SK-N-SH (cell line): ENCODE results near the gene APBB1IP. TPM values are rescaled to one million over a fixed set of nuclear protein-coding genes. Genes with fewer than 3 reads are reported as not detected.
A peak's percentile ranks its signal among the peaks of the same experiment; 100 is the strongest.

ENCODE experiments used
- CTCF ChIA-PET: fragments of 300-600, 350-600 bp; formaldehyde crosslinking; extraction: SDS; loops from one replicate; lab custom pipeline; 2021; lab: Yijun Ruan, JAX
- POLR2A ChIA-PET: fragments of 350-600 bp; sonication (Branson Sonifier 250); formaldehyde crosslinking; extraction: SDS; loops from one replicate; lab custom pipeline; 2020; ENCODE audit warnings: antibody characterized with exemption, inconsistent platforms; lab: Yijun Ruan, JAX
- DNase-seq: peaks from one replicate; pipeline ENCODE4 v3.0.0; 2012
- H2AFZ ChIP-seq: fragments of 200-600 bp; sonication (generic); 2 replicates; pipeline ENCODE4 v1.8.1; 2016; ENCODE audit warnings: antibody characterized with exemption, mild to moderate bottlenecking, low read depth
- H3F3A ChIP-seq: fragments of 200-600 bp; sonication (generic); replicated peaks from 2 replicates; pipeline ENCODE3; 2016; ENCODE audit warnings: antibody characterized with exemption, mild to moderate bottlenecking; ENCODE audit not compliant: insufficient read depth
- H3K27ac ChIP-seq, 2 experiments: fragments of 200-500 bp in 1 of 2; fragments of 200-600 bp in 1 of 2; sonication (Bioruptor generic) in 1 of 2; sonication (generic), shearing (Covaris generic) in 1 of 2; 2 replicates each; pipeline versions ENCODE4 v1.5.1 to v1.6.1; 2014 to 2016; ENCODE audit warnings: low read depth in 2 of 2, inconsistent platforms in 1 of 2, low read length in 1 of 2, mild to moderate bottlenecking in 1 of 2, mixed read lengths in 1 of 2
- H3K27me3 ChIP-seq: fragments of 200-600 bp; sonication (generic), shearing (Covaris generic); 2 replicates; pipeline ENCODE4 v1.6.1; 2016; ENCODE audit warnings: mixed run types; ENCODE audit not compliant: insufficient read depth
- H3K36me3 ChIP-seq, 2 experiments: fragments of 200-500 bp in 1 of 2; fragments of 200-600 bp in 1 of 2; sonication (Bioruptor generic) in 1 of 2; sonication (generic) in 1 of 2; replicated peaks in 1 of 2; 2 replicates each; pipeline versions ENCODE3 to v1.5.1; 2014 to 2016; ENCODE audit warnings: low read length in 1 of 2, mild to moderate bottlenecking in 1 of 2; ENCODE audit not compliant: insufficient read depth in 2 of 2, control insufficient read depth in 1 of 2
- H3K4me1 ChIP-seq, 2 experiments: fragments of 200-500 bp in 1 of 2; fragments of 200-600 bp in 1 of 2; sonication (Bioruptor generic) in 1 of 2; sonication (generic), shearing (Covaris generic) in 1 of 2; 2 replicates each; pipeline versions ENCODE4 v1.5.1 to v1.6.1; 2014 to 2016; ENCODE audit warnings: low read depth in 1 of 2, low read length in 1 of 2, mixed run types in 1 of 2; ENCODE audit not compliant: insufficient read depth in 2 of 2, control insufficient read depth in 1 of 2
- H3K4me2 ChIP-seq: fragments of 200-600 bp; sonication (generic), shearing (Covaris generic); 2 replicates; pipeline ENCODE4 v1.6.1; 2017; ENCODE audit warnings: mixed run types
- H3K4me3 ChIP-seq, 2 experiments: fragments of 200-500 bp in 1 of 2; fragments of 200-600 bp in 1 of 2; sonication (Bioruptor generic) in 1 of 2; sonication (generic), shearing (Covaris generic) in 1 of 2; 2 replicates each; pipeline versions ENCODE4 v1.5.1 to v1.8.1; 2014 to 2016; ENCODE audit warnings: low read depth in 2 of 2, inconsistent platforms in 1 of 2, low read length in 1 of 2, mild to moderate bottlenecking in 1 of 2, mixed read lengths in 1 of 2, moderate library complexity in 1 of 2
- H3K79me2 ChIP-seq: fragments of 200-600 bp; sonication (generic); 2 replicates; pipeline ENCODE4 v1.8.1; 2017; ENCODE audit warnings: mild to moderate bottlenecking; ENCODE audit not compliant: insufficient read depth
- H3K9ac ChIP-seq: fragments of 200-600 bp; sonication (generic); 2 replicates; pipeline ENCODE4 v1.6.1; 2017; ENCODE audit warnings: mixed run types
- H3K9me2 ChIP-seq: fragments of 200-600 bp; sonication (generic); 2 replicates; pipeline ENCODE4 v1.6.1; 2017; ENCODE audit warnings: mixed run types
- H3K9me3 ChIP-seq: fragments of 200-600 bp; sonication (generic); 2 replicates; pipeline ENCODE4 v1.6.1; 2017; ENCODE audit warnings: mixed run types, mild to moderate bottlenecking, moderate library complexity
- H4K20me1 ChIP-seq: fragments of 200-600 bp; sonication (generic); 2 replicates; pipeline ENCODE4 v1.6.1; 2017; ENCODE audit warnings: mild to moderate bottlenecking, mixed run types; ENCODE audit not compliant: insufficient read depth
- CTCF ChIP-seq: fragments of 200-600 bp; sonication (generic); IDR thresholded peaks from 2 replicates; pipeline ENCODE4 v1.6.1; 2017; ENCODE audit warnings: antibody characterized with exemption, mild to moderate bottlenecking, moderate library complexity
- EP300 ChIP-seq, 2 experiments: IDR thresholded peaks; 2 replicates each; pipeline versions ENCODE4 v1.4.0 to v1.6.1; 2012; ENCODE audit warnings: borderline replicate concordance in 1 of 2, low read depth in 1 of 2, low read length in 1 of 2
- FOSL2 ChIP-seq: IDR thresholded peaks from 2 replicates; pipeline ENCODE4 v1.4.0; 2012; ENCODE audit warnings: low read depth, mild to moderate bottlenecking, moderate library complexity, borderline replicate concordance
- FOXM1 ChIP-seq: IDR thresholded peaks from 2 replicates; pipeline ENCODE4 v1.4.0; 2012; ENCODE audit warnings: low read depth, mild to moderate bottlenecking
- GABPA ChIP-seq: IDR thresholded peaks from 2 replicates; pipeline ENCODE4 v1.4.0; 2012; ENCODE audit warnings: low read depth, mild to moderate bottlenecking
- GATA2 ChIP-seq: sonication (generic); formaldehyde crosslinking; IDR thresholded peaks from 2 replicates; pipeline ENCODE4 v1.5.0; 2020; ENCODE audit warnings: mild to moderate bottlenecking, missing genetic modification reagents
- JUND ChIP-seq: IDR thresholded peaks from 2 replicates; pipeline ENCODE4 v1.4.0; 2012
- MXI1 ChIP-seq: IDR thresholded peaks from 2 replicates; pipeline ENCODE4 v1.6.1; 2012; ENCODE audit warnings: mild to moderate bottlenecking, low read depth, low read length, improper control_type of control experiment
- NRF1 ChIP-seq: IDR thresholded peaks from 2 replicates; pipeline ENCODE4 v1.6.1; 2012; ENCODE audit warnings: low read depth, mild to moderate bottlenecking, low read length
- RAD21 ChIP-seq: IDR thresholded peaks from 2 replicates; pipeline ENCODE4 v1.6.1; 2012; ENCODE audit warnings: mild to moderate bottlenecking, low read length
- RXRA ChIP-seq: IDR thresholded peaks from 2 replicates; pipeline ENCODE4 v1.4.0; 2012; ENCODE audit warnings: low read depth, mild to moderate bottlenecking, borderline replicate concordance
- SMC3 ChIP-seq: IDR thresholded peaks from 2 replicates; pipeline ENCODE4 v1.6.1; 2012; ENCODE audit warnings: low read depth, low read length, improper control_type of control experiment
- TAF1 ChIP-seq: IDR thresholded peaks from 2 replicates; pipeline ENCODE4 v1.6.1; 2012; ENCODE audit warnings: low read depth, mild to moderate bottlenecking, low read length, moderate library complexity, borderline replicate concordance
- TCF12 ChIP-seq: IDR thresholded peaks from 2 replicates; pipeline ENCODE4 v1.4.0; 2012
- YY1 ChIP-seq: IDR thresholded peaks from 2 replicates; pipeline ENCODE4 v1.4.0; 2012; ENCODE audit warnings: low read depth, mild to moderate bottlenecking
- WGBS: methylation state at CpG from one replicate; pipeline ENCODE4 v1.1.6; 2017; ENCODE audit warnings: low lambda C conversion rate; 5-methylcytosine and 5-hydroxymethylcytosine counted together
- polyA plus RNA-seq, 3 experiments: library from polyadenylated mRNA; depleted of rRNA; stranded (reverse); fragments of >200 nt; gene quantifications; 2 replicates each; pipeline ENCODE4 v1.2.3, GENCODE V29; 2012

The APBB1IP gene
- polyA plus RNA-seq, 1 of the 3 experiments (the other 2 are of a cell fraction), result not detected

GRCh38 chr10:26555719-26556368, 117.7 kb downstream of the APBB1IP start:
- no peak for DNase-seq
- no peaks in the 10 kb centered on the region for H3F3A ChIP-seq
- H3K9me2 ChIP-seq, result no peaks in the 10 kb centered on the region
- no peak overlapping the region for H3K27ac ChIP-seq
- H3K4me3 ChIP-seq, result no peak overlapping the region
- TF ChIP-seq EP300 (IDR thresholded peaks at IDR 0.05; ENCODE audit: borderline replicate concordance in 1 of 2, low read depth in 1 of 2, low read length in 1 of 2), result no peak
- TF ChIP-seq GABPA, result no peak
- no peak for TF ChIP-seq FOXM1
- no peak for TF ChIP-seq JUND
- no peak for TF ChIP-seq TAF1
- TF ChIP-seq YY1, result no peak
- no peak for TF ChIP-seq GATA2
- no peak for TF ChIP-seq NRF1
- no peak for TF ChIP-seq SMC3
- TF ChIP-seq MXI1, result no peak
- TF ChIP-seq TCF12, result no peak
- H3K36me3 ChIP-seq, result no peaks in the 10 kb centered on the region
- H3K79me2 ChIP-seq, result no peaks in the 10 kb centered on the region
- POLR2A ChIA-PET, result no interaction called here
- CTCF ChIA-PET, result interaction anchor here (0.6 to 4.9 kb wide), 7 partner anchors 221 to 1205 kb away, joined by 3 to 31 read pairs (median 4); no protein-coding TSS in a partner anchor
- WGBS, result 5% methylated on average over 8 of the region's 8 CpGs
- H3K27me3 ChIP-seq, result no peaks in the 10 kb centered on the region; the same call in 1 of the 2 replicates
- H3K4me1 ChIP-seq, result no peaks in the 10 kb centered on the region
- no peak overlapping the region for H2AFZ ChIP-seq
- no peak overlapping the region for H3K4me2 ChIP-seq
- H3K9ac ChIP-seq, result no peak overlapping the region
- H3K9me3 ChIP-seq, result no peaks in the 10 kb centered on the region
- H4K20me1 ChIP-seq, result no peaks in the 10 kb centered on the region

DNA sequence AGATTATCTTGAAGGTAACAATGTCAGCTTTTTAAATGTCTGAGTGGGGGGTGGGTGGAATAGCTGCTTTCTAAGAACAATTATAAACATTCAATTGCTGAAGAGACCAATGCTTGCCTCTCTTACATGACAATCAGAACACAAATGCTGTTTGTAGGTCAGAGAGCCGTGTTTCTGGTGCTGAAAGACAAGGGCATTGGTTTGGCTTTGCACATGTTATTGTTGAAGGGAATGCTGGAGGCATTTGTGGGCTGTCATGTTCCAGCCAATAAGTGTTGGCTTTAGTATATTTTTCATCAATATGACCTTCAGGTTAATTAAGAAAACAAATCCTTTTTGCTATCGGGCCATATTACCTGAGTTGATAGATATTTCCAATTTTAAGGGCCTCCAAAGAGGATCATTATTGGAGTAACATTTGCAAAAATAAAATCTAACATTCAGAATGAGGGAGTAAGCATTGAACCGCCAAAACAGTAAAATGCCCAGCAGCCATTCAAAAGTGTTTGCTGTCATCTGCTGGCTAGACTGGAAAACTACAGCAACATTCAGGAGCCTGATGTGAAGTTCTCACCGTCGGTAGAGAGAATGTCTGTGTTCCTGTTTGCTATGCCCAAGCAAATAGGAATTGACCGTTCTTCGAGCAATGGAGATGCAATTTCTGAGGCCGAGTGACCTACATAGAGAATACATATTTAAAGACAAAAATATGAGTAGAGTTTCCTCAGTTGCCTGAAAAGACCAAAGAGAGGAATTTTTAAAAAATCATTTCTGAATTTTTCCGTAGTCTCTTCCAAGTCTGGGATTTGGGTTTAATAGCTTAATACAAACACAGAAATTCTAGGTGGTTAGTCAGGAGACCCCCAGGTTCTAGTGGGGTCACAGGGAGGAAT, 118.9 kb downstream of the APBB1IP start:
- no peak overlapping the region for H3K27ac ChIP-seq
- H3K4me3 ChIP-seq, result peak overlapping the region in 1 of 2 experiments; percentile 38; a peak in 1 of 4 replicates
- no peak overlapping the region for H3K9ac ChIP-seq
- DNase-seq, result peak; percentile 61
- H3K4me1 ChIP-seq, result no peaks in the 10 kb centered on the region
- no peaks in the 10 kb centered on the region for H3K9me3 ChIP-seq
- peak overlapping the region; percentile 61; the same call in 1 of the 2 replicates for H3K4me2 ChIP-seq
- no peaks in the 10 kb centered on the region; the same call in 1 of the 2 replicates for H3K27me3 ChIP-seq
- no peaks in the 10 kb centered on the region for H4K20me1 ChIP-seq
- WGBS, result 7% methylated on average over 9 of the region's 9 CpGs
- H3K9me2 ChIP-seq, result no peaks in the 10 kb centered on the region
- TF ChIP-seq TAF1 (no peak), RXRA (no peak), FOSL2 (no peak), MXI1 (no peak), RAD21 (peak; percentile 92), CTCF (peak; percentile 90), SMC3 (peak; percentile 91)
- peak overlapping the region; percentile 3; the same call in 1 of the 2 replicates for H2AFZ ChIP-seq
- H3K79me2 ChIP-seq, result no peaks in the 10 kb centered on the region
- no peaks in the 10 kb centered on the region for H3K36me3 ChIP-seq
- H3F3A ChIP-seq, result no peaks in the 10 kb centered on the region
- ChIA-PET CTCF (interaction anchor here (0.6 to 4.9 kb wide), 8 partner anchors 10 to 855 kb away, joined by 3 to 31 read pairs (median 4); no protein-coding TSS in a partner anchor), POLR2A (no interaction called here)
